DMS 273 treated with DMSO at 0.1 percent for 48 hours (cell line): ENCODE measurements around the gene NTN5.
"Not testable (repeated sequence)": the region's sequence is repeated elsewhere in the genome, so short reads cannot be mapped to it uniquely, and the experiment has no call there.

Experiments used
- DNase-seq: peaks from one replicate; lab custom pipeline; 2025; lab: John Stamatoyannopoulos, UW

NTN5 gene

DNA sequence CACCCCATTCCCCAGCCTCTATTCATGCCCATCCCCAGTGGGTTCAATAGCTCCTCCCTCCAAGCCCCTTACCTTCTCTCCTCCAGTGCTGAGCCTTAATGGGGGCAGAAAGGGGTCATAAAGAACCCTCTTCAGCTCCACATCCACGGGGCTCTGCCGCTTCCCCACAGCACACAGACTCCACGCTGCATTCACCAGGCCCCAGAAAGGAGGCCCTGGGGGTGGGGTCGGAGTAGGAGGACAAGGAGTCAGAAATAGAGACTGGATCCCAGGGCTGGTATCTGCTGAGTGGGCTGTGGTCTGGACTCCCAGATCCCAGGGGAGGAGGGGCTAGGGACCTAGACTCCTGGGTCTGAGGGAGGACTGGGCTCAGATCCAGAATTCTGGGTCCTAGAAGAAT is 28.5 kb downstream of the NTN5 start:
- no peak for DNase-seq

DNA sequence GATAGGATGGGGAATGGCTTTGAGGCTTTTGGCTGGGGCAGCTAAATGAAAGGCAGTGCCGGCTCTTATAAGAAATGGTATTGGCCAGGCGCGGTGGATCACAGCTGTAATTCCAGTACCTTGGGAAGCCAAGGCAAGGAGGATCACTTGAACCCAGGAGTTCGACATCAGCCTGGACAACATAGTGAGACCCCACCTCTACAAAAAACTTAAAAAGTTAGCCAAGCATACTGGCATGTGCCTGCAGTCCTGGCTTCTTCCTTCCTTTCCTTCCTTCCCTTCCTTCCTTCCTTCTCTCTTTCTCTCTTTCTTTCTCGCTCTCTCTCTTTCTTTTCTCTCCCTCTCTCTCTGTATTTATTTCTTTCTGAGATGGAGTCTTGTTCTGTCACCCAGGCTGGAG is 30.0 kb downstream of the NTN5 start:
- no peak for DNase-seq

DNA sequence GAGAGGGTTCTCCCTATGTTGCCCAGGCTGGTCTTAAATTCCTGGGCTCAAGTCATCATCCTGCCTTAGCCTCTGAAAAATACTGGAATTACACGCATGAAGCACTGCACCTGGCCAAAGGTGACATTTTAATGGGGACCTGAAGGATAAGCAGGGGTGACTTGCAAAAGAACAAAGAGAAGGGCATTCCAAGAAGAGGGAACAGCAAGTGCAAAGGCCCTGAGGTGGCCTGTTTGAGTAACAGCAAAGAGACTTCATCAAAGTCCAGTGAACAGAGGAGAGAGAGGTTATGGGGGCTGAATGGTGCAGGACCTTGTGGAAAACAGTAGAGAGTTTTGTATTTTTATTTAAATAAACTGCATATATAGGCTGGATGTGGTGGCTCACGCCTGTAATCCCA is 31.0 kb downstream of the NTN5 start:
- no peak for DNase-seq

DNA sequence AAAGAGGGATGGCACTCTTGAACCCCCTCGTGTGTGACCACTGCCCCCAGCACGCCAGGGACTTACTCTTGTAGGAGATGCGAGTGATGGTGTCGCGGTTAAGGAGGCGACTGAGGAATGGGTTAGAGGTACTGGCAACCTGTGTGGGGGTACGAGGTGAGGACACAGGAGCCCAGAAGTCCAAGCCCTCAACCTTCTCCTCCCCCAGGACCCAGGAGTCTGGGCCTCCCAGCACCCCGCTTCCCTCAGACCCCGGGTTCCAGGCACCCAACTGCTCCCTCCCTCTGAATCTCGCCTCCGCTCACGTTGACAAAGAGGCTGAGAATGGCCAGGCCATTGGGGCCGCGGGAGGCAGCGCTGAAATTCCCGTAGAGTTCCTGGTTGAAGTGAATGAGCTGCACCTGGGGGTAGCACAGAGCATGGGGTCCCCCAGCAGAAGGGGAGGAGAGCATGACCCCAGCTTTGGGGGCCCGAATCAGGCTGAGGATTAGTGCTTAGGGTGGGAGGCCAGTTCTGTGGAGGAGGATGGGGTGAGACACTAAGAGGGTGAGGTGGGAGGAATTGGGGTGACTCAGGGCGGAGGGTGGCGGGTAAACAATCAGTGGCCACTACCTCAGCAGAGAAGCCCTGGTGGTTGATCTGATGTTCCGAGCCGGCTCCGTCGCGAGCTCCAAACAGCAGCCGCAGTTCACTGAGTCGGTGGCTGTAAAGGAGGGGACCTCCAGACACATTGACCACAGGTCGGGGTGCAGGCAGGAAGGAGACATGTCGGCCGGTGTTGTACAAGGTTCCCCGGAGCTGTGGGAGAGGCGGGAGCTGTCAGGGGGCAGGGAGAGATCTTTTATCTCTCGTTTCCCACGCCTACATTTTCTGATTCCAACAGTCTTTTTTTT is 33.1 kb downstream of the NTN5 start:
- DNase-seq: no peak

DNA sequence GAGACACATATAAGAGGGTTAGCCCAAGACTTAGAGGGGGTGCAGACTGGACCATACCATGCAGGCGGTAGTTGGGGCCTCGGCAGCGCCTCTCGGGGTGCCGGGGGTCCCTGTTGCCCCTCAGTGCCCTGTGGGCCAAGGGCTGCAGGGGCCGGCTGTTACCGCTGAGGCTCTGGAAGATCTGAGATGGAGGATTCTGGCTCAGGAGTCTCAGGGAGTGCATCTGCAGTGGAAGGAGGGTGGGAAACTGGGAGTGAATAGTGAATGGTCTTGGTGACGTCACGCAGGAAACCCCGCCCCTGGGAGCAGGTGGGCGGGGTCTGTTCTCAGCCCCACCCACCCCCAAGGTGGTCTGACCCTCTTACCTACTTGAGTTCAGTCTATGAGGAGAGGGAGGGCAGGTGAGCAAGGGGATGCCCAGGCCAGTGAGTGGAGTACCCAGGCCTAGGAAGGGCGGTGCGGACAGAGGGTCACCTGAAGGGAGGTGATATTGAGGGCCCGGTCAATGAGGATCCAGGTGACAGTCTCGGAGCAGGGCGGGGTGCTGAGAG is 33.9 kb downstream of the NTN5 start:
- DNase-seq: no peak

- peak; percentile 90 for DNase-seq
These were observed 34.6 kb downstream of the NTN5 start for GRCh38 chr19:48637948-48638830.

GRCh38 chr19:48637449-48637947 is 35.3 kb downstream of the NTN5 start:
- DNase-seq: peak; percentile 98

GRCh38 chr19:48636859-48637448 is 35.9 kb downstream of the NTN5 start, which contains the start of gene DBP:
Gene DBP (minus strand): TSS chr19:48637379. CDS start chr19:48636994, 385 bp downstream.
- DNase-seq: no peak

GRCh38 chr19:48635966-48636858 is 36.6 kb downstream of the NTN5 start:
- DNase-seq: no peak

DNA sequence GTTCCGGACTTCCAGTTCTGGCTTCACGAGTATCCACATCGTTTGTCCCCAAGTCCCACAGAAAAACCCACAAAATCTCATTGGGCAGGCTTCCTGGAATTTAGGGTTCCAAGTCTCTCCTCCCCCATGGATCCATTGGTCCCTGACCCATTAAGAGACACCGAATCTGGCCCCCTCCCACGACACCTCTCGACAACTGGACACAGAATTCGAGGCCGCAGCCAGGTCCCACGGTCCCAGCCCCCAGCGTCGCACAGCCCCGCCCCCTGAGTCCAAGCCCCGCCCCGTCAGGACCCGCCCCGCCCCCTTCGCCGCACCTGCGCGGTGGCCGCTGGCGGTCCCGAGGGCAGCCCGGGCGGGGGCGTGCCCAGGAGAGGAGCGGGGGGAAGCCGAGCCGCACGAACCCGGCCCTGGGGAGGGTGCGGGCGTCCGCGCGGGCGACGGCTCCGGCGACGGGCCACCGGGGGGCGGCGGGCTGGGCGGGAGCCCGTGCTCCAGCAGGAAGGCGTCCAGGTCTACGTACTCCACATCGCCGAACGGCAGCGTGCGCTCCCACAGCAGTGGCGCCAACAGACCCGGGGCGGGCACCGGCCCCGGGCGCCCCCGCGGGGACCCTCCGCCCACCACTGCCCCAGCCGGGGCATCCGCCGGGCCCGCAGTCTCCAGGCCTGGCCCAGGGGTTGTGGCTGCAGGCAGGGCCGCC is 37.4 kb downstream of the NTN5 start:
- DNase-seq: no peak

DNA sequence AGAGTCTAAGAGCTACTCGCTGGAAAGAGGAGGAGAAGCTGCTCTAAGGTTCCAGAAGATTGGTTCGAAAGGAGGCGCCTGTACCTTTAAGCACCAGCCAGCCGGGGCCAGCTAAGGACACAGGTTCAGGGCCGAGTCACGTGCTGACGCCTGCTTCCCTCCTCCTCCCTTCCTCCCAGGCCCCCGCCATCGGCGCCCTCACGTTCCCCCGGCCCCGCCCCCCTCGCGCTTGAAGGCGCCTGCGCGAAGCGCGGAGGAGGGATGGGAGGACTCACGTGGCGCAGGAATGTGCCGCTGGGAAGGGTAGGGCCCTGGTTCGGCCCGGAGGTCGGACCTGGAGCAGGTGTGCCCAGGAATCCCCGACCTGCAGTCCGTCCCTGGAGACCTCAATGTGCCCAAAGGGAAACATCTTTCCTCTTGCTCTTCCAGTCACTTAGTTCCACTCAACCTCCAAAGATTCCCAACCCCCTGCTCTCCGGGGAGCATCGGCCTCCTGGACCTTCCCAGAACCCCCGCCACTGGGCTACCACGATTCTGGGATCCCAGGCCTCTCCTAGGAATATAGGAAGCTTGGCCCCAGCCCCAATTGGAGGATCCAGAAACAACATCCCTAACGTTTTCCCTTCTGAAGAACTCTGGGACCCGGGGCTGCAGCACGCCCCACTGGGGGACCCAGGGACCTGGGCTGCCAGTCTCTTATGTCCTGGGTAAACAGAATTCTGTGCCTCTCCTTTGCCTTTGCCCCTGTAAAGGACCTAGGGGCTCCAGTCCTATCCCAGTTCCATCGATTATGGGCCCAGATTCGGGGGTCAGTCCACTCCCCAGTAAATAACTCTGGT is 38.2 kb downstream of the NTN5 start:
- peak; percentile 90 for DNase-seq

GRCh38 chr19:48634036-48634342 is 38.8 kb downstream of the NTN5 start:
- no peak for DNase-seq

DNA sequence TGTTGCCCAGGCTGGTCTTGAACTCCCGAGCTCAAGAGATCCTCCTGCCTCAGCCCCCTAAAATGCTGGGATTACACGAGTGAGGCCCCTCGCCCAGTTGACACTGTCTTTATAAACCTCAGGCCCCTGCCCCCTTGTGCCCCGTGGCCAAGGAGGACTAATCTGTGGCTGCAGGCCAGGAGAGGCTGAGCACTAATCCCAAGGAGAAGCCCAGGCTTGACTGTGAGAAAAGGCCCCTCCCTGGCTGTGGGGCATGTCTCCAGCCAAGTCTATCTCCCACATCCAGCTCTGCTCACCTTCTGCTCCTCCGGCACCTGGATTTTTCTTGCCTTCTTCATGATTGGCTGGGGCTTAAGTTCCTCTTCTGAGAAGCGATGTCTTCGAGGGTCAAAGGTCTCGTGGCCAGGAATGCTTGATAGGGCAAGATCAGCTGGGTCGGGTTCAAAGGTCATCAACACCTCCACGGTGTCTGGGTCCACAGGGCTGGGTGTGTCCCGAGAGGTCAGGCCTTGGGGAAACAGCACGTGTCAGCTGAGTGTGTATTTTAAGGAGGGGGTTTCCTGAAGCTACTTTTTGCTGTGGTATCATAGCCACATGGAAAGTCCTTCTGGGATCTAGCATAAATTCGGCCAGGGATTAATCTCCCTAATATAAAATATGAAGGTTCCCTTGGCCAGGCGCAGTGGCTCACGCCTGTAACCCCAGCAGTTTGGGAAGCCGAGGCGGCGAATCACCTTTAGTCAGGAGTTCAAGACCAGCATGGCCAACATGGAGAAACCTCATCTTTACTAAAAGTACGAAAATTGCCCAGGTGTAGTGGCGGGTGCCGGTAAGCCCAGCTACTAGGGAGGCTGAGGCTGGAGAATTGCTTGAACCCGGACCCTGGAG is 39.4 kb downstream of the NTN5 start:
- DNase-seq: no peak

- DNase-seq: no peak
These were observed 40.1 kb downstream of the NTN5 start for GRCh38 chr19:48632692-48633147.

- not testable (repeated sequence) for DNase-seq
These were observed 40.5 kb downstream of the NTN5 start for GRCh38 chr19:48632286-48632685.

DNA sequence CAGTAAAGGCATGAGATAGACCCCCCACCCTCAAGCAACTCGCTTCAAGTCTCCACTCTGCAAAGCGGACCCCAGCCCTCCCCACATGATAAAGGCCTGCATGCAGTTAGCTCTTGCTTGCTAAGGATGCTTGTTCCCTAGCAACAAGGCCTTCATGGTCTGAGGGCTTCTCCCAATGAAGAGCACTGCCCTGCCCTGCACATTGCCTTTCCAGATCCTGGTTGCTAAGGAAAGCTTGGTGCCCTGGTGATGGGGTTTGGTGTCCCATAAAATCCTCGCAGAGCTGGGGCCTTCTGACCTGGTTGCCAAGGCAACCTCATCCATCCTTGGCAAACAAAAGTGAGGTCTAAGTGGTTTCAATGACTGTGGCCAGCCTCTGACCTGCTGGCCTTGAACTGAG is 41.6 kb downstream of the NTN5 start:
- no peak for DNase-seq

GRCh38 chr19:48630296-48631063 is 42.3 kb downstream of the NTN5 start:
- DNase-seq: no peak
